Esophagus squamous epithelium (tissue), 5 donors: ENCODE results near the gene PRDM10. TPM values are rescaled to one million over a fixed set of nuclear protein-coding genes. Genes with fewer than 3 reads are reported as not detected.

Experiments
- DNase-seq: peaks from one replicate; lab custom pipeline; 2025; lab: John Stamatoyannopoulos, UW
- H3K27ac ChIP-seq, 4 donors: fragments of 200-600 bp; sonication (generic); one replicate each; pipeline ENCODE4 v1.5.1; 2016 to 2019; ENCODE audit warnings: mild to moderate bottlenecking in 1 of 4
- H3K27me3 ChIP-seq, 4 donors: fragments of 200-600 bp; sonication (generic); 1 replicate in 3 of 4; 2 replicates in 1 of 4; pipeline versions ENCODE4 v1.5.1 to v1.6.0; 2017 to 2021; ENCODE audit warnings: antibody characterized with exemption in 1 of 4
- H3K36me3 ChIP-seq, 3 donors: fragments of 200-600 bp; sonication (generic); one replicate each; pipeline ENCODE4 v1.5.1; 2016 to 2019
- H3K4me1 ChIP-seq, 3 donors: fragments of 200-600 bp; sonication (generic); one replicate each; pipeline ENCODE4 v1.5.1; 2017 to 2019
- H3K4me3 ChIP-seq, 4 donors: fragments of 200-600 bp; sonication (generic); 1 replicate in 3 of 4; 2 replicates in 1 of 4; pipeline ENCODE4 v1.5.1; 2016 to 2019; ENCODE audit warnings: mild to moderate bottlenecking in 2 of 4, moderate library complexity in 1 of 4
- H3K9me3 ChIP-seq, 3 donors: fragments of 200-600 bp; sonication (generic); one replicate each; pipeline ENCODE4 v1.5.1; 2016 to 2019
- POLR2A ChIP-seq, 4 donors: fragments of 450-650 bp; IDR thresholded peaks; one replicate each; pipeline ENCODE4 v1.6.1; 2017; ENCODE audit warnings: antibody characterized with exemption in 4 of 4, mild to moderate bottlenecking in 4 of 4, moderate library complexity in 3 of 4
- WGBS, 2 donors: methylation state at CpG; one replicate each; pipeline ENCODE4 v1.1.5; 2018; 5-methylcytosine and 5-hydroxymethylcytosine counted together
- intact Hi-C: fragments of 100-400 bp; cut with DNase I; formaldehyde crosslinking; loops from one replicate; pipeline ENCODE4 v1.15.0; 2022
- total RNA-seq, 4 donors: library from RNA; depleted of rRNA; stranded (reverse); fragments of >200 nt; gene quantifications; one replicate each; pipeline ENCODE4 v1.1.0, GENCODE V29; 2016
- TF ChIP-seq, protein P1 (sequence below), 6 experiments: fragments of 450-650 bp in 4 of 6; fragments of 200-600 bp in 2 of 6; sonication (generic) in 2 of 6; IDR thresholded peaks; one replicate each; pipeline ENCODE4 v1.5.1; 2016 to 2019; ENCODE audit warnings: antibody characterized with exemption in 6 of 6, mild to moderate bottlenecking in 4 of 6, moderate library complexity in 4 of 6
- donor health status: DM: yes; HTN: yes; CAD: no.

PRDM10 gene
- total RNA-seq, 4 donors from 2014 or later, result 7.3 to 11.2 (median 7.7) TPM

DNA sequence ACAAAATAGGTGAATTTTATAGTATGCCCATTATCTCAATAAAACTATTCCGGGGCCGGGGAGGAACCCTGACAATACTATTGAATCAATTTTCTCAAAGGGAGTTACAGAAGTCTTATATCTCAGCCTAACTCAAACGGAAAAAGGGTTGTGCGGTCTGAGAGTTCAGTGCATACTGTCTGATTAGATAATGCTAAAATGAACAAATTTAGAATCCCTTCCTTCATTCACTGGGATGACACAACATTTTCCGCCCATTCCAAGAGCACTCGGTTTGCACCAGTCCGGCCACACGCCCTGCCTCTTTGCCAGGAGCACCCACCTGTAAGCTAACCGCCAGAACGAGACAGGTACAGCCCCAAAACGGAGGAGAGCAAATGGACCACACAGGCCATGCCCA, 57.3 kb downstream of the PRDM10 start:
- no peak overlapping the region for H3K27ac ChIP-seq
- peaks cover 0 to 52% (median 0%) of the 10 kb centered on the region in 3 donors for H3K36me3 ChIP-seq
- H3K9me3 ChIP-seq, result no peaks in the 10 kb centered on the region
- intact Hi-C loops, result no loop called here
- H3K27me3 ChIP-seq, result no peaks in the 10 kb centered on the region
- TF ChIP-seq, protein P1, sequence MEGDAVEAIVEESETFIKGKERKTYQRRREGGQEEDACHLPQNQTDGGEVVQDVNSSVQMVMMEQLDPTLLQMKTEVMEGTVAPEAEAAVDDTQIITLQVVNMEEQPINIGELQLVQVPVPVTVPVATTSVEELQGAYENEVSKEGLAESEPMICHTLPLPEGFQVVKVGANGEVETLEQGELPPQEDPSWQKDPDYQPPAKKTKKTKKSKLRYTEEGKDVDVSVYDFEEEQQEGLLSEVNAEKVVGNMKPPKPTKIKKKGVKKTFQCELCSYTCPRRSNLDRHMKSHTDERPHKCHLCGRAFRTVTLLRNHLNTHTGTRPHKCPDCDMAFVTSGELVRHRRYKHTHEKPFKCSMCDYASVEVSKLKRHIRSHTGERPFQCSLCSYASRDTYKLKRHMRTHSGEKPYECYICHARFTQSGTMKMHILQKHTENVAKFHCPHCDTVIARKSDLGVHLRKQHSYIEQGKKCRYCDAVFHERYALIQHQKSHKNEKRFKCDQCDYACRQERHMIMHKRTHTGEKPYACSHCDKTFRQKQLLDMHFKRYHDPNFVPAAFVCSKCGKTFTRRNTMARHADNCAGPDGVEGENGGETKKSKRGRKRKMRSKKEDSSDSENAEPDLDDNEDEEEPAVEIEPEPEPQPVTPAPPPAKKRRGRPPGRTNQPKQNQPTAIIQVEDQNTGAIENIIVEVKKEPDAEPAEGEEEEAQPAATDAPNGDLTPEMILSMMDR (IDR thresholded peaks at IDR 0.05), result no peak
- H3K4me1 ChIP-seq, result peaks cover 0 to 13% (median 0%) of the 10 kb centered on the region in 3 donors
- H3K4me3 ChIP-seq, result no peak overlapping the region
- 92 to 95% methylated on average over 10 to 11 of the region's 11 CpGs for WGBS, 2 donors
- DNase-seq, result no peak

DNA sequence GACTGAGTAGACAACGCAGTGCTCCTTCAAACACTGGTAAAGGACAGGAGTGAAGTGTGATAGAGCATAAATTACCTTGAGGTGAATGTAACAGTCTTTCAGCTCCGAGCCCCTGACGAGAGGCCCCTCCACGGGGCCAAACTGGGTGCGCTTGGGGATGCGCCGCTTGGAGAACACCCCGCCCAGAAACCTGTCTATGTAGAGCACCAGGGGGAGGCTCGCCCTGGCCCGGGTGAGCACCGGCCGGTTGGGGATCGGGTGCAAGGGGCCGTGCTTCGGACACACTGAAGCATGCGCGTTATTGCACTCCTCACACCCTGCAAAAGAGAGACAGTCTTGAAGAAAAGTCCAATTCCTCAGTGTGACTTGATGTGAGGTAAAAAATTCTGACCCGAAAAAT, 57.9 kb downstream of the PRDM10 start:
- no peak overlapping the region for H3K4me3 ChIP-seq
- H3K4me1 ChIP-seq, result peaks cover 0 to 13% (median 0%) of the 10 kb centered on the region in 3 donors
- no peaks in the 10 kb centered on the region for H3K9me3 ChIP-seq
- no peak for TF ChIP-seq POLR2A (IDR thresholded peaks at IDR 0.05)
- TF ChIP-seq, protein P1 (IDR thresholded peaks at IDR 0.05), result no peak
- no peak for DNase-seq
- intact Hi-C loops, result no loop called here
- H3K36me3 ChIP-seq, result peaks cover 0 to 56% (median 0%) of the 10 kb centered on the region in 3 donors
- no peaks in the 10 kb centered on the region for H3K27me3 ChIP-seq
- no peak overlapping the region for H3K27ac ChIP-seq
- WGBS, 2 donors, result 95 to 96% methylated on average over 12 to 18 of the region's 18 CpGs

DNA sequence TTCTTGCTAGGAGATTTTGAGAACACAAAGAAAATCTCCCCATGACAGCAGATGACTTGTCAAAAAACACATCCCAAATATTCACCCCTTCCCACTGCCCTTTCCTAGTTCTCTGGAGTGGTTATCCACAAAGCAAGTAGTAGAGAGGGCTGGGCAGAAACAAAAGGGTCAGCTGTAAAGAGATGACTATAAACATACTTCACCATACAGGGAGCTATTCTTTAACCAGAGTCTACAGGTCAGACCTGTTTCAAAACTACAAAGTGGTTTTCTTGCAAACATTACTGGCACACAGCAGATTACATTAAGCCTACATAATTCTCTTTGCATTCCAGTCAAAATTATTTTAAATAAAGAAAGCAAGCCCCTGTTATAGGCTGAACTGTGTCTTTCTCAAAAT, 59.6 kb downstream of the PRDM10 start:
- Histone ChIP-seq H3K36me3 (peaks cover 0 to 61% (median 0%) of the 10 kb centered on the region in 3 donors), H3K27ac (no peak overlapping the region), H3K9me3 (no peaks in the 10 kb centered on the region), H3K4me3 (no peak overlapping the region), H3K27me3 (no peaks in the 10 kb centered on the region), H3K4me1 (peaks cover 0 to 13% (median 0%) of the 10 kb centered on the region in 3 donors)
- TF ChIP-seq, protein P1 (IDR thresholded peaks at IDR 0.05), result no peak
- TF ChIP-seq POLR2A (IDR thresholded peaks at IDR 0.05), result no peak
- DNase-seq, result no peak
- intact Hi-C loops, result no loop called here

DNA sequence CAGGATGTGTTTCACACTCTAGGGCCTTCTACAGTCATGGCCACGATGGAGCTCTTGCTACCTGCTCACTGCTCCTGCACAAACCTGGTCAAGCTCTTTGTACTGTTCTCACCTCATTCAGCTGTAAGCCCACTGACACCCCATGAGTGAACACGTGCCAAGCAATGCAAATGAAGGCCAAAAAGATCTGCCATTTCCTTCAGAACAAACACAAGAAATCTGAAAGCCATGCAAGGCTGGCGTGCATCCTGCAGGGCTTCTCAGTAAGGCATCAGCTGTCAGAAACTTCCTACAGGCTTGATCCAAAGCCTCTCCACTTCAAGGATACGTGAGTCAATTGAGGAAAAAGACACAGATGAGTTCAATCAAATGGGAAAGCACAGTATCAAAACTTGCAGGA, 63.1 kb downstream of the PRDM10 start:
- Histone ChIP-seq H3K9me3 (no peaks in the 10 kb centered on the region), H3K4me1 (peaks cover 0 to 13% (median 0%) of the 10 kb centered on the region in 3 donors), H3K36me3 (peaks cover 0 to 44% (median 0%) of the 10 kb centered on the region in 3 donors), H3K27me3 (no peaks in the 10 kb centered on the region), H3K27ac (no peak overlapping the region), H3K4me3 (no peak overlapping the region)
- TF ChIP-seq, protein P1 (IDR thresholded peaks at IDR 0.05), result no peak
- TF ChIP-seq POLR2A (IDR thresholded peaks at IDR 0.05), result no peak
- intact Hi-C loops, result no loop called here
- DNase-seq, result no peak
- WGBS, 2 donors, result 67 to 96% methylated on average over 3 to 4 of the region's 4 CpGs

DNA sequence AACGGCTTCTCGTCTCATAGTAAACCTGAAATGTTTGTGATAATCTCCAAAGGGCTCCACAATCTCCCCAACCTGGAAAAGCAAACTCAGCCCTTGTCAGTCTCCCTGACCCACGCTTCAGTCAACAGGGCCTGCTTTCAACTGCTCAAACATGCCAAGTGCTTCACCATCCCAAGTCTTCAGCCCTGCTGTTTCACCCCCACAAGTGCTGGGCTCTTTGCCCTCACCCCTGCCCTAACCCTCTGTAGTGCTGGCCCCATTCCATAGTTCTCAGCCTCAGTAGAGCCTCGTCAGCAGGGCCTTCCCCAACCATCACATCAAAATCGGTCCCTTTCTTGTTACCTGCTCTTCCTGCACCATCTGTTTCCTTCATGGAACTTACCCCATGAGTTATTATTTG, 63.9 kb downstream of the PRDM10 start:
- H3K4me3 ChIP-seq, result no peak overlapping the region
- peaks cover 0 to 13% (median 0%) of the 10 kb centered on the region in 3 donors for H3K4me1 ChIP-seq
- DNase-seq, result no peak
- TF ChIP-seq, protein P1 (IDR thresholded peaks at IDR 0.05), result no peak
- TF ChIP-seq POLR2A (IDR thresholded peaks at IDR 0.05), result no peak
- intact Hi-C loops, result no loop called here
- H3K9me3 ChIP-seq, result no peaks in the 10 kb centered on the region
- H3K27ac ChIP-seq, result no peak overlapping the region
- peaks cover 0 to 43% (median 0%) of the 10 kb centered on the region in 3 donors for H3K36me3 ChIP-seq
- 92 to 93% methylated on average over 5 of the region's 5 CpGs for WGBS, 2 donors
- no peaks in the 10 kb centered on the region for H3K27me3 ChIP-seq
